Parathyroid adenoma (tissue), 2 donors: Measurements from ENCODE around the gene ZNF546.

Experiments
- H2AFZ ChIP-seq: fragments of 300-600 bp; sonication (generic); one replicate; pipeline ENCODE4 v1.7.0; 2017; ENCODE audit warnings: antibody characterized with exemption, mild to moderate bottlenecking
- H3K27ac ChIP-seq: fragments of 300-600 bp; sonication (generic); one replicate; pipeline ENCODE4 v1.7.0; 2017
- H3K27me3 ChIP-seq: fragments of 300-600 bp; sonication (generic); one replicate; pipeline ENCODE4 v1.7.0; 2017; ENCODE audit warnings: low read length; ENCODE audit not compliant: control insufficient read depth, insufficient read depth
- H3K36me3 ChIP-seq: fragments of 300-600 bp; sonication (generic); one replicate; pipeline ENCODE4 v1.7.0; 2017; ENCODE audit warnings: low read length; ENCODE audit not compliant: control insufficient read depth, insufficient read depth
- H3K4me1 ChIP-seq: fragments of 300-600 bp; sonication (generic); one replicate; pipeline ENCODE4 v1.7.0; 2017; ENCODE audit warnings: control low read depth
- H3K4me2 ChIP-seq: fragments of 300-600 bp; sonication (generic); one replicate; pipeline ENCODE4 v1.7.0; 2017; ENCODE audit warnings: low read length
- H3K4me3 ChIP-seq: fragments of 300-600 bp; sonication (generic); one replicate; pipeline ENCODE4 v1.7.0; 2017; ENCODE audit warnings: low read depth, low read length
- H3K79me2 ChIP-seq: fragments of 300-600 bp; sonication (generic); one replicate; pipeline ENCODE4 v1.7.0; 2017; ENCODE audit warnings: control low read depth
- H3K9ac ChIP-seq: fragments of 300-600 bp; sonication (generic); one replicate; pipeline ENCODE4 v1.7.0; 2017; ENCODE audit warnings: mild to moderate bottlenecking
- H3K9me3 ChIP-seq: fragments of 300-600 bp; sonication (generic); one replicate; pipeline ENCODE4 v1.7.0; 2017; ENCODE audit warnings: low read length; ENCODE audit not compliant: control insufficient read depth
- CTCF ChIP-seq: fragments of 300-600 bp; sonication (generic); IDR thresholded peaks from one replicate; pipeline ENCODE4 v1.7.0; 2017; ENCODE audit warnings: antibody characterized with exemption, mild to moderate bottlenecking
- donor health status: primary hyperparathyroidism.

Gene ZNF546

GRCh38 chr19:39983695-39984300 is 13.1 kb upstream of the ZNF546 start:
- Histone ChIP-seq H3K79me2 (no peaks in the 10 kb centered on the region), H2AFZ (no peak overlapping the region), H3K4me2 (no peak overlapping the region), H3K4me3 (no peak overlapping the region), H3K4me1 (no peaks in the 10 kb centered on the region), H3K27ac (no peak overlapping the region), H3K9ac (no peak overlapping the region), H3K36me3 (no peaks in the 10 kb centered on the region), H3K27me3 (no peaks in the 10 kb centered on the region), H3K9me3 (no peaks in the 10 kb centered on the region)
- no peak for TF ChIP-seq CTCF

DNA sequence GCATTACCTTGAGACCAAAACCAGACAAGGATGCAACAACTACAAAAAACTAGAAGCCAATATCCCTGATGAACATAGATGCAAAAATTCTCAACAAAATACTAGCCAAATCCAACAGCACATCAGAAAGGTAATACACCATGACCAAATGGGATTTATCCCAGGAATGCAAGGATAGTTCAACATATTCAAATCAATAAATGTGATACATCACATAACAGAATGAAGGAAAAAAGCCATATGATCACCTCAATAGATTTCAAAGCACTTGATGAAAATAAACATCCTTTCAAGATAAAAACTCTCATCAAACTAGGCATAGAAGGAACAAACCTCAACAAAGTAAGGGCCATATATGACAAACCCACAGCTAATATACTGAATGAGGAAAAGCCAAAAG is 10.2 kb upstream of the ZNF546 start:
- TF ChIP-seq CTCF, result no peak
- no peak overlapping the region for H3K9ac ChIP-seq
- peaks cover 3% of the 10 kb centered on the region for H3K79me2 ChIP-seq
- no peak overlapping the region for H3K4me3 ChIP-seq
- no peak overlapping the region for H2AFZ ChIP-seq
- no peak overlapping the region for H3K4me2 ChIP-seq
- H3K27me3 ChIP-seq, result no peaks in the 10 kb centered on the region
- no peak overlapping the region for H3K27ac ChIP-seq
- no peaks in the 10 kb centered on the region for H3K36me3 ChIP-seq
- H3K4me1 ChIP-seq, result no peaks in the 10 kb centered on the region
- H3K9me3 ChIP-seq, result no peaks in the 10 kb centered on the region

- Histone ChIP-seq H3K36me3 (no peaks in the 10 kb centered on the region), H3K9ac (no peak overlapping the region), H3K4me2 (no peak overlapping the region), H2AFZ (no peak overlapping the region), H3K27ac (no peak overlapping the region), H3K4me1 (no peaks in the 10 kb centered on the region), H3K4me3 (no peak overlapping the region), H3K9me3 (no peaks in the 10 kb centered on the region), H3K27me3 (no peaks in the 10 kb centered on the region), H3K79me2 (peaks cover 3% of the 10 kb centered on the region)
- TF ChIP-seq CTCF, result no peak
These were observed 9.7 kb upstream of the ZNF546 start for GRCh38 chr19:39987167-39987566.

- H3K4me3 ChIP-seq, result no peak overlapping the region
- no peaks in the 10 kb centered on the region for H3K9me3 ChIP-seq
- H2AFZ ChIP-seq, result no peak overlapping the region
- H3K4me1 ChIP-seq, result no peaks in the 10 kb centered on the region
- TF ChIP-seq CTCF, result no peak
- no peak overlapping the region for H3K9ac ChIP-seq
- no peaks in the 10 kb centered on the region for H3K36me3 ChIP-seq
- no peak overlapping the region for H3K4me2 ChIP-seq
- H3K27ac ChIP-seq, result no peak overlapping the region
- no peaks in the 10 kb centered on the region for H3K27me3 ChIP-seq
- H3K79me2 ChIP-seq, result peaks cover 3% of the 10 kb centered on the region
These were observed 9.3 kb upstream of the ZNF546 start for GRCh38 chr19:39987596-39987995.

- no peak overlapping the region for H2AFZ ChIP-seq
- H3K4me2 ChIP-seq, result no peak overlapping the region
- no peaks in the 10 kb centered on the region for H3K27me3 ChIP-seq
- no peaks in the 10 kb centered on the region for H3K36me3 ChIP-seq
- no peak overlapping the region for H3K4me3 ChIP-seq
- no peak overlapping the region for H3K27ac ChIP-seq
- no peaks in the 10 kb centered on the region for H3K9me3 ChIP-seq
- H3K9ac ChIP-seq, result no peak overlapping the region
- TF ChIP-seq CTCF, result no peak
- peaks cover 14% of the 10 kb centered on the region for H3K79me2 ChIP-seq
- H3K4me1 ChIP-seq, result no peaks in the 10 kb centered on the region
These were observed 3.3 kb upstream of the ZNF546 start for GRCh38 chr19:39993605-39994004.
